Endothelial cell of umbilical vein (primary cell): ENCODE measurements around the gene LRFN3. TPM values are rescaled to one million over a fixed set of nuclear protein-coding genes. Genes with fewer than 3 reads are reported as not detected.

Source experiments
- BruUV-seq: library from RNA; stranded (reverse); fragments of 400-500 nt; replicated peaks from 2 replicates; lab custom pipeline; 2021; lab: Mats Ljungman, UMichigan
- CTCF ChIA-PET: fragments of 300-600, 350-600 bp; sonication (Branson Sonifier 250); formaldehyde crosslinking; loops from one replicate; lab custom pipeline; 2021; ENCODE audit warnings: antibody characterized with exemption, inconsistent platforms; lab: Charles Lee
- POLR2A ChIA-PET: fragments of 300-600, 350-600 bp; sonication (Branson Sonifier 250); formaldehyde crosslinking; loops from one replicate; lab custom pipeline; 2021; ENCODE audit warnings: antibody characterized with exemption, inconsistent platforms; lab: Charles Lee
- DNase-seq: peaks from one replicate; pipeline ENCODE4 v3.0.0-alpha.2; 2011; ENCODE audit warnings: low read depth, low spot score
- FAIRE-seq: peaks from 2 replicates; lab custom pipeline; 2011; peaks lifted over from hg19 to GRCh38; lab: Jason Lieb, UNC
- H2AFZ ChIP-seq: 2 replicates; pipeline ENCODE4 v1.6.0; 2012; ENCODE audit warnings: low read depth, low read length, control low read depth, inconsistent platforms
- H3K27ac ChIP-seq: 2 replicates; pipeline ENCODE4 v1.5.1; 2011; ENCODE audit warnings: low read depth, mild to moderate bottlenecking, control low read depth, low read length, moderate library complexity; ENCODE audit not compliant: insufficient read depth
- H3K27me3 ChIP-seq, 2 experiments: 2 replicates each; pipeline versions ENCODE4 v1.6.0 to v1.6.1; 2011; ENCODE audit warnings: low read length in 2 of 2, mixed read lengths in 1 of 2; ENCODE audit not compliant: control insufficient read depth in 2 of 2, insufficient read depth in 2 of 2
- H3K36me3 ChIP-seq, 2 experiments: 2 replicates in 1 of 2; 3 replicates in 1 of 2; pipeline ENCODE4 v1.5.1; 2011; ENCODE audit warnings: low read length in 2 of 2, mild to moderate bottlenecking in 1 of 2, moderate library complexity in 1 of 2; ENCODE audit not compliant: control insufficient read depth in 2 of 2, insufficient read depth in 2 of 2; ENCODE audit errors: extremely low read depth in 1 of 2
- H3K4me1 ChIP-seq: 3 replicates; pipeline ENCODE4 v1.5.1; 2011; ENCODE audit warnings: mild to moderate bottlenecking, low read length; ENCODE audit not compliant: control insufficient read depth, insufficient read depth; ENCODE audit errors: extremely low read depth
- H3K4me2 ChIP-seq: 2 replicates; pipeline ENCODE4 v1.6.1; 2011; ENCODE audit warnings: low read length, control low read depth, mixed read lengths; ENCODE audit not compliant: insufficient read depth
- H3K4me3 ChIP-seq, 3 experiments: fragments of 200-600 bp in 1 of 3; sonication (generic), shearing (Covaris generic) in 1 of 3; replicated peaks in 1 of 3; 2 replicates each; pipeline ENCODE4 v1.5.1; 2011 to 2016; ENCODE audit warnings: control low read depth in 3 of 3, low read length in 3 of 3, mild to moderate bottlenecking in 2 of 3, inconsistent platforms in 1 of 3, low read depth in 1 of 3, moderate library complexity in 1 of 3; ENCODE audit not compliant: insufficient read depth in 1 of 3
- H3K79me2 ChIP-seq: 2 replicates; pipeline ENCODE4 v1.6.0; 2012; ENCODE audit warnings: low read length, inconsistent platforms; ENCODE audit not compliant: control insufficient read depth, insufficient read depth
- H3K9ac ChIP-seq: replicated peaks from 2 replicates; pipeline ENCODE3; 2011; ENCODE audit warnings: low read length, control low read depth; ENCODE audit not compliant: insufficient read depth; ENCODE audit errors: extremely low read depth
- H3K9me1 ChIP-seq: replicated peaks from 3 replicates; pipeline ENCODE4 v1.6.0; 2011; ENCODE audit warnings: mild to moderate bottlenecking, low read length; ENCODE audit not compliant: control insufficient read depth, insufficient read depth; ENCODE audit errors: extremely low read depth
- H3K9me3 ChIP-seq: replicated peaks from 2 replicates; pipeline ENCODE4 v1.5.1; 2012; ENCODE audit warnings: low read length, inconsistent platforms; ENCODE audit not compliant: control insufficient read depth, insufficient read depth
- H4K20me1 ChIP-seq: replicated peaks from 2 replicates; pipeline ENCODE3; 2011; ENCODE audit warnings: mild to moderate bottlenecking, low read length; ENCODE audit not compliant: control insufficient read depth, insufficient read depth; ENCODE audit errors: extremely low read depth
- EZH2 ChIP-seq: IDR thresholded peaks from 2 replicates; pipeline ENCODE4 v1.6.1; 2012; ENCODE audit warnings: borderline replicate concordance, low read depth, mild to moderate bottlenecking, moderate library complexity, low read length, inconsistent platforms; ENCODE audit not compliant: severe bottlenecking
- FOS ChIP-seq: IDR thresholded peaks from 2 replicates; pipeline ENCODE4 v1.6.1; 2011; ENCODE audit warnings: mild to moderate bottlenecking, low read length, moderate library complexity, borderline replicate concordance; ENCODE audit not compliant: insufficient read depth
- GATA2 ChIP-seq: IDR thresholded peaks from 2 replicates; pipeline ENCODE4 v1.7.0; 2011; ENCODE audit warnings: low read depth, mild to moderate bottlenecking, moderate library complexity, mixed read lengths, low read length; ENCODE audit not compliant: insufficient read length, insufficient read depth
- JUN ChIP-seq: IDR thresholded peaks from 2 replicates; pipeline ENCODE4 v1.6.1; 2011; ENCODE audit warnings: borderline replicate concordance, low read depth; ENCODE audit not compliant: insufficient read length, insufficient read depth
- MYC ChIP-seq: IDR thresholded peaks from one replicate; pipeline ENCODE4 v1.6.1; 2011; ENCODE audit warnings: mild to moderate bottlenecking, low read depth, low read length
- POLR2A ChIP-seq: IDR thresholded peaks from 2 replicates; pipeline ENCODE4 v1.6.1; 2012; ENCODE audit warnings: low read depth, mild to moderate bottlenecking, control low read depth, low read length
- POLR2AphosphoS5 ChIP-seq: IDR thresholded peaks from 2 replicates; pipeline ENCODE4 v1.6.1; 2012; ENCODE audit warnings: low read depth, mild to moderate bottlenecking, control low read depth, low read length, moderate library complexity; ENCODE audit not compliant: insufficient read depth
- dilution Hi-C: fragments of 300-500 bp; cut with MboI; formaldehyde crosslinking; loops from one replicate; pipeline ENCODE4 v1.15.0; 2019; ENCODE audit warnings: low sequenced_read_pairs; ENCODE audit not compliant: extremely low pct_ligation_motif_present
- intact Hi-C: fragments of 100-400 bp; cut with micrococcal nuclease; formaldehyde crosslinking; loops from one replicate; pipeline ENCODE4 v1.10.0; 2022
- polyA plus RNA-seq, 4 experiments: library from polyadenylated mRNA; depleted of rRNA in 3 of 4; stranded (reverse) in 3 of 4; unstranded in 1 of 4; fragments of >200 nt; gene quantifications; 2 replicates each; pipeline versions ENCODE4 v1.2.1 to v1.2.3, GENCODE V29; 2011 to 2012; ENCODE audit warnings: missing spikeins in 1 of 4
- total RNA-seq: library from RNA; stranded (reverse); gene quantifications from 2 replicates; pipeline ENCODE4 v1.2.3, GENCODE V29; 2021
- TF ChIP-seq, protein P1 (sequence below): IDR thresholded peaks from 2 replicates; pipeline ENCODE4 v1.6.1; 2011; ENCODE audit not compliant: insufficient read depth, insufficient read length
- TF ChIP-seq, protein P2 (sequence below), 2 donors: IDR thresholded peaks; 1 replicate in 1 of 2; 2 replicates in 1 of 2; pipeline ENCODE4 v1.5.1; 2011; ENCODE audit warnings: low read length in 2 of 2, mild to moderate bottlenecking in 2 of 2, moderate library complexity in 2 of 2, control low read depth in 1 of 2, inconsistent platforms in 1 of 2, low read depth in 1 of 2; ENCODE audit not compliant: insufficient read depth in 1 of 2; ENCODE audit errors: extremely low read depth in 1 of 2

LRFN3 gene
- total and polyA plus RNA-seq, 2 donors (not counting 3 experiments of a cell fraction or from before 2014, with no cell fraction given) = 4.1 to 15.9 TPM

DNA sequence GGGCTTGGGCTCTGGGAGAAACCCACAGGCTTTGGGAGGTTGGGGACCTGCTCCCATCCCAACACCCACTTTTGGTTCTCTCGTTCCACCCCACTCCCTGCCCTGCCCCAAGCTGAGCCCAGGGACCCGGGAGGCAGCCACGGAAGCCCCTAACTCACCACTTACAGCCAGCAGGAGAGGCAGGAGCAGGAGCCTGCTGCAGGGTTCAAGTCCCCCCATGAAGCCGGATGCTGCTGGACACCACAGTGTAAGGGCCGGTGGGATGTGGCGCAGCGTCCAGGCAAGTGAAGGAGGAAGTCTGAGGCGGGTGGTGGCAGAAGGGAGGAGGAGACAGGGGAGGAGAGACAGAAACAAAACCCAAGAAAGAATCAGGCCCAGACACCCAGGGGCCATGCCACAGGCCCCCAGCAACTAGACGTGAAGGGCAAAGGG is 28.1 kb upstream of the LRFN3 start, which contains the start of gene TYROBP:
Gene TYROBP (minus strand): TSS at position 286 of the 432 bp plus-strand sequence. CDS start 67 bp downstream, at position 219.
- FAIRE-seq (no peak), DNase-seq (no peak)
- dilution Hi-C loops (no loop called here), intact Hi-C loops (no loop called here)
- Histone ChIP-seq H2AFZ (no peak within 1 kb of the TSS), H3K27ac (no peak within 1 kb of the TSS), H3K9ac (no peak within 1 kb of the TSS), H3K27me3 (peaks cover 0 to under 1% of the 10 kb centered on the region in 2 experiments), H3K4me1 (peaks cover 2% of the 10 kb centered on the region), H3K4me2 (no peak within 1 kb of the TSS), H3K9me3 (no peaks in the 10 kb centered on the region), H3K4me3 (no peak within 1 kb of the TSS), H4K20me1 (no peaks in the 10 kb centered on the region), H3K79me2 (no peaks in the 10 kb centered on the region), H3K36me3 (no peaks in the 10 kb centered on the region), H3K9me1 (no peaks in the 10 kb centered on the region)
- TF ChIP-seq, protein P1, sequence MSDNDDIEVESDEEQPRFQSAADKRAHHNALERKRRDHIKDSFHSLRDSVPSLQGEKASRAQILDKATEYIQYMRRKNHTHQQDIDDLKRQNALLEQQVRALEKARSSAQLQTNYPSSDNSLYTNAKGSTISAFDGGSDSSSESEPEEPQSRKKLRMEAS = no peak
- TF ChIP-seq, protein P2, sequence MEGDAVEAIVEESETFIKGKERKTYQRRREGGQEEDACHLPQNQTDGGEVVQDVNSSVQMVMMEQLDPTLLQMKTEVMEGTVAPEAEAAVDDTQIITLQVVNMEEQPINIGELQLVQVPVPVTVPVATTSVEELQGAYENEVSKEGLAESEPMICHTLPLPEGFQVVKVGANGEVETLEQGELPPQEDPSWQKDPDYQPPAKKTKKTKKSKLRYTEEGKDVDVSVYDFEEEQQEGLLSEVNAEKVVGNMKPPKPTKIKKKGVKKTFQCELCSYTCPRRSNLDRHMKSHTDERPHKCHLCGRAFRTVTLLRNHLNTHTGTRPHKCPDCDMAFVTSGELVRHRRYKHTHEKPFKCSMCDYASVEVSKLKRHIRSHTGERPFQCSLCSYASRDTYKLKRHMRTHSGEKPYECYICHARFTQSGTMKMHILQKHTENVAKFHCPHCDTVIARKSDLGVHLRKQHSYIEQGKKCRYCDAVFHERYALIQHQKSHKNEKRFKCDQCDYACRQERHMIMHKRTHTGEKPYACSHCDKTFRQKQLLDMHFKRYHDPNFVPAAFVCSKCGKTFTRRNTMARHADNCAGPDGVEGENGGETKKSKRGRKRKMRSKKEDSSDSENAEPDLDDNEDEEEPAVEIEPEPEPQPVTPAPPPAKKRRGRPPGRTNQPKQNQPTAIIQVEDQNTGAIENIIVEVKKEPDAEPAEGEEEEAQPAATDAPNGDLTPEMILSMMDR (IDR thresholded peaks at IDR 0.05; ENCODE audit: extremely low read depth in 1 of 2, insufficient read depth in 1 of 2, low read depth in 1 of 2, low read length in 2 of 2) = no peak
- TF ChIP-seq MYC (no peak), FOS (no peak), POLR2A (no peak), JUN (no peak), GATA2 (no peak), EZH2 (no peak), POLR2AphosphoS5 (no peak)
- POLR2A ChIA-PET = no interaction called here
- no TSS peak for BruUV-seq
- CTCF ChIA-PET = no interaction called here
